Tibial nerve (tissue), 3 donors: ENCODE results near the gene TYRP1.

Experiments
- POLR2A ChIP-seq, 2 donors: fragments of 450-650 bp; IDR thresholded peaks; one replicate each; pipeline ENCODE4 v1.6.1; 2017; ENCODE audit warnings: antibody characterized with exemption in 2 of 2, mild to moderate bottlenecking in 2 of 2, moderate library complexity in 2 of 2
- TF ChIP-seq, protein P1 (sequence below), 5 experiments: fragments of 200-600 bp in 3 of 5; fragments of 450-650 bp in 2 of 5; sonication (generic) in 3 of 5; IDR thresholded peaks; one replicate each; pipeline ENCODE4 v1.5.1; 2016 to 2019; ENCODE audit warnings: antibody characterized with exemption in 5 of 5, mild to moderate bottlenecking in 3 of 5, moderate library complexity in 2 of 5

GRCh38 chr9:12737871-12738270 is 44.7 kb downstream of the TYRP1 start:
- no peak for TF ChIP-seq POLR2A (IDR thresholded peaks at IDR 0.05)
- TF ChIP-seq, protein P1, sequence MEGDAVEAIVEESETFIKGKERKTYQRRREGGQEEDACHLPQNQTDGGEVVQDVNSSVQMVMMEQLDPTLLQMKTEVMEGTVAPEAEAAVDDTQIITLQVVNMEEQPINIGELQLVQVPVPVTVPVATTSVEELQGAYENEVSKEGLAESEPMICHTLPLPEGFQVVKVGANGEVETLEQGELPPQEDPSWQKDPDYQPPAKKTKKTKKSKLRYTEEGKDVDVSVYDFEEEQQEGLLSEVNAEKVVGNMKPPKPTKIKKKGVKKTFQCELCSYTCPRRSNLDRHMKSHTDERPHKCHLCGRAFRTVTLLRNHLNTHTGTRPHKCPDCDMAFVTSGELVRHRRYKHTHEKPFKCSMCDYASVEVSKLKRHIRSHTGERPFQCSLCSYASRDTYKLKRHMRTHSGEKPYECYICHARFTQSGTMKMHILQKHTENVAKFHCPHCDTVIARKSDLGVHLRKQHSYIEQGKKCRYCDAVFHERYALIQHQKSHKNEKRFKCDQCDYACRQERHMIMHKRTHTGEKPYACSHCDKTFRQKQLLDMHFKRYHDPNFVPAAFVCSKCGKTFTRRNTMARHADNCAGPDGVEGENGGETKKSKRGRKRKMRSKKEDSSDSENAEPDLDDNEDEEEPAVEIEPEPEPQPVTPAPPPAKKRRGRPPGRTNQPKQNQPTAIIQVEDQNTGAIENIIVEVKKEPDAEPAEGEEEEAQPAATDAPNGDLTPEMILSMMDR (IDR thresholded peaks at IDR 0.05), result no peak
